GM20431 (cell line): ENCODE results near the gene GOLGA5.

Experiments
- in situ Hi-C: fragments of 300-500 bp; cut with MseI, MboI; formaldehyde crosslinking; loops from one replicate; pipeline ENCODE4 v1.15.0; 2020; ENCODE audit warnings: low sequenced_read_pairs; ENCODE audit not compliant: unreplicated experiment

GOLGA5 gene

DNA sequence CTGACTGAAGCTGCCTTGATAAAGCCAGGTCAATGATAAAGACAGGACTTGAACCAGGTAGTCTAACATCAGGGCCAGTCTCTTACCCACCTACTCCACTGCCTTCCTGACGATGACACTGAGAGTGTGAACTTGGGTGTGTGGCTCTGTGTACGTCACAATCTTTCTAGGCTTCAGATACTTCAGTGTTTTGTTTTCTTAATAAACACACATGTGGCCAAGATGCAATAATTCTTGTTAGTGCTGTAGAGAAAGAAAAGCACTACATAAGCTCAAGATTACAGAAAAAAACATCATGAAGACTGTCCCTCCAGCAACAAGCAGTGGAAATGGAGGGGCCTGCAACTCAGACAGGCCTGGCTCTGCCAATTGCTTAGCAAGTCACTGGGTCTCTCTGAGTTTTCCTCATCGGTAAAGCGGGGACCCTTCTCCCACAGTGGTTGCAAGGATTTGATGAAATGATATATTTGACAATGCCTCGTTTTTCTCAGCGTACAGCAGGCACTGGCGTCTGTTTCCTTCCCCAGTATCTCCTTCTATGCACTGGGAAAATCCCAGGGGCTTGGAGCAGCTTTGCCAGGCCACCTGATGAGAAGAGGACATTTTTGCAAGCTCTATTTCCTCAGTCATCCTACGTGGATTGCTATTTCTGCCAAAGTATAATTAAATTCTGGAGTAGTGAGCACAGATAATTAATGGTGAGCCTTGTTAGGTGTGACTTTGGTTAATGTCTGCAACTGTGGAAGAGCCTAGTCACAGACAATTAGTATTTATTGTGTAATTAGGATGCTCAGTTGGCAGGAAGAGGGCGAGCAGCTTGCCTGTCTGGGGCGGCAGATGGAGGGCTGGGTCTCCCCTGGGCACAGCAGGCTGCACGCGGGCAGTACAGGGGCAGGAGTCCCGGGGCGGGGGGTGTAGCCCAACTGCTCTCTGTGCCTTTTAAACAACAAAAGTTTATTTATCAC lies 73.1 kb downstream of the GOLGA5 start:
- in situ Hi-C loops: no loop called here

GRCh38 chr14:92874962-92875661 lies 81.0 kb downstream of the GOLGA5 start:
- in situ Hi-C loops: no loop called here

DNA sequence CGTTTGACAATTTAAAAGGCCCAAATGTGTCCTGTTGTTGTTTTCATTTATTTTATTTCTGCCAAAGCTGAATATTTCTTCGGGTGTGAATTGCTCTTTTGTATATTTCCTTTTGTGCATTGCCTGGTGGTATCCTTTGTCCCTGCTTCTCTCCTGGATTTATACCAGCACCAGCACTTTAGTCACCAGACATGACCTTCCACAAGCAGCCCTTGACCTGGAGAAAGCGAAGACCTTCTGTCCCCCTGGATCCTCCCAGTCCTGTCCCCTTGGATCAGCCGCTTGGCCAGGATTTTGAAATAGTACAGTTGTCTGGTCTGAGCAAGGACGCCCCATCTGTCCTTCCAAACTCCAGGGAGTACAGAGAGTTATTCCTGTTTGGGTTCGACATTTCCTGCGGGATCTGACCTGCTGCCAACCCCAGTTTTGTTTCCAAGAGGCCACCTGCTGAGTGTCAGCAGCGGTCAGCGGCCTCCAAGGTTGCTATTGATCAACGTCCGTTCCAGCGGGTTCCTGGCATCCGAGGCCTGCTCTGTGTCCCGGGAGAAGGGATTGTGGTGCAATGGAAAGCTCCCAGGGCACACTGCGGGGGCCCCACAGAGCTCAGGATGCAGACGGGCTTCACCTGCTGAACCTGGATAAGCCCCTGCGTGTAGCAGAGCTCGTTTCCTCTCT lies 83.8 kb downstream of the GOLGA5 start:
- in situ Hi-C loops: no loop called here

- in situ Hi-C loops: no loop called here
Observed at GRCh38 chr14:92880351-92880750, 86.2 kb downstream of the GOLGA5 start.

DNA sequence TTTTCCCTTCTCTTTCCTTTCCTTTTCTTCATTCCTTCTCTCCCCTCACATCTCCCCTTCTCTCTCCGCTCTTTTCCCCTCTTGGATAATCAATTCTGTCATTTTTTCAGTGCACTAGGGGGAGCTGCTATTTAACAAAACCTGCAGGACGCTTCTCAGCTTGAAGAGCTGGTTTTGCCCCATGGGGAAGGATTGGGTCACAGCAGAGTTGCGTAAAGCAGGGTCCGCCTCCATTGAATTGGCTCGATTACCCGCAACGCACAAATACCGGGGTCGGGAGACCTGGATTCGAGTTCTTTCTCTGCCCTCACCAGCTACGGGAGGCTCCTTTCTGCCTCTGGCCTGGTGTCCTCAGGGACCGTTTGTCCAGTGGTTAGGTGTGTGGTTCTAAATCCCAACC lies 86.7 kb downstream of the GOLGA5 start:
- in situ Hi-C loops: no loop called here

DNA sequence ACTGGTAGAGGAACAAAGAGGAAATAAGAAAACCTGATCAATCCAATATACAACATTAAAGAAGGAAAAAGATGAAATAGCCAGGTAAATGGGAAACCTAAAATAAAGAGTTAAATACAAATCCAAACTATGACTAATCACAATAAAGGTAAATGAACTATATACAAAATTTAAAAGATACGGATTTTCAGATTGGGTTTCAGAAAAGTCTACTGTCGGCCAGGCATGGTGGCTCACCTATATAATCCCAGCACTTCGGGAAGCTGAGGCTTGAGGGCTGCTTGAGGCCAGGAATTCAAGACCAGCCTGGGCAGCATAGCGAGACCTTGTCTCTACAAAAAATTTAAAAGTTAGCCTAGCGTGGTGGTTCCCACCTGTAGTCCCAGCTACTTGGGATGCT lies 89.0 kb downstream of the GOLGA5 start:
- in situ Hi-C loops: no loop called here

DNA sequence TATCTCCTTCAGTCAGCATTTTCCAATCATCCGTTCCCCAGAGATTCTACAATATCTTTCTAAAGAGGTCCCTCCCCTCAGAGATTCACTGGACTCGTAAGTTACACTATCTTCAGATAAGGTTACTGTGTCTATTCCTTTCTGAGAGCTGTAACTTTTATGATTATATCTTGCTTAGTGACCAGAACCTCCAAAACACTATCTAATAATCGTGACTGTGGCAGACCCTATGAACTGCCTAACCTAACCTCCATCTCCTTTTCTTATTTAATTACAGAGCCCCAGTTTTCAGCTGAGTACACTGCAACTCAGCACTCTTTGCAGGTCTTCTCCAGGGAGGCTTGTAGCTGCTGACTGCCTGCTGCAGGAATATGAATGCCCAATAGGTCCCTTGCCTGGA lies 90.3 kb downstream of the GOLGA5 start:
- in situ Hi-C loops: no loop called here

DNA sequence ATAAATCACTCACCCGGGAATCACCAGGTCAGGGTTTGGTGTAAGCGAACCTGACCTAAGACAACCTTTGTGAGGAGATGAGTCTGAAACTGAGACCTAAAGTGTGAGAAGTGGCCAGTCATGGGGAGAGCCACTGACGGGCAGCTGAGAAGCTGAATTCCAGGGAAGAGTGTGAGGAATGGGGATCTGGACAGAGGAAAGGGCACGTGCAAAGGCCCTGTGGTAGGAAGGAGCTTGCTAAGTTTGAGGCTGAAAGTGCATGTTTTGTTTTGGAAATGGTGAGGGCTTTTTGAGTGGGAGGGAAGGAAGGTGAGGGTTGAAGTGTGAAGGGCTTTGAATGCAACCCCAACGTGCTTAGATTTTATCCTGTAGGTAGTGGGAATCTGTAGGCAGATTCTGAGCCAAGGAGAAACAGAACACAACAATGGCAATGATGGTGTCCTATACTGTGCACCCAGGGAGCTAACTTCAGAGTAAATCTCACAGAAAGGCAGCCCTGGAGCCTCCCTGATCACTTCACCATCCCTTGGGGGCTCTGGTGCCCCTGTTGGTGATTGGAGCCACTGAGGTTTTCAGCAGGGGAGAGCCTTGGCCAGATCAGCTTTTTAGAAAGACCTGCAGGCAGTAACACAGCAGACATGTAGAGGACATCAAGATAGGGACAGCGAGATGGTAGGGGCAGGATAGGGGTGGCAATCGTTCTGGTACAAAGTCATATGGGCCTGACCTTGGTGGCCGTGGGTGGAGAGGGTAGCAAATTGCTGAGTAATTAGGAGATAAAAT lies 91.4 kb downstream of the GOLGA5 start:
- in situ Hi-C loops: no loop called here

GRCh38 chr14:92886337-92886736 lies 92.2 kb downstream of the GOLGA5 start:
- in situ Hi-C loops: no loop called here

DNA sequence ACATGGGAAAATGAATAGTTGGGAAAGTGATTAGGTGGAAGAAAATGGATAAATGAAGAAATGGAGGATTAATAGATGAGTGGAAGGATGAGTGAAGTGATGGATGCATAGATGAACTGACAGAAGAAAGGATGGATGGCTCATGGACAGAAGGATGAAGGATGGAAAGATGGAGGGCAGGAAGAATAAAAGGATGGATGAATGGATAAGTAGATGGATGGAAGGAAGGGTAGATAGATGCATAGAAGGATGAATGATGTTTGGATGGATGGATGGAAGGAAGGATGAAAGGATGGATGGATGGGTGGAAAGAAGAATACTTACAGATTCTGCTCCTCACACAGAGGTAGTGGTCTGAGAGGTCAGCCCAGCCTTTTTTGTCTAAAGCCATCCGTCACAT lies 93.1 kb downstream of the GOLGA5 start:
- in situ Hi-C loops: no loop called here

DNA sequence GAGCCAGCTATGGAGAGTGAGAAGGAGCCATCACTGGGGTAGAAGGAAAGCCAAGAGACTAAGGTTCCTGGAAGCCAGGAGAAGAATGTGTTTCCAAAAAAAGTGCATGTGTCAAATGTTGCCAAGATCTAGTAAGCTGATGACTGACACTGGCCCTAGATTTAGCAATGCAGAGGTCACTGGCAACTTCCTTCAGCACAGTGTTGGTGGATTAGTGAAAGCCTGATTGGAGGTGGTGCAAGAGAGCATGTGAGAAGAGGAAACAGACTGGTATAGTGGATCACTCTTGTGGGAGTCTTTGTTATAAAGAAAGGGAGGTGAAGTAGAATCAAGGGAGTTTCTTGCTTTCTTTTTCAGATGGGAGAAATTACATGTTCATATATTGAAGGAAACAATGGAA lies 94.8 kb downstream of the GOLGA5 start:
- in situ Hi-C loops: no loop called here
